ENCODE measurements around the gene UQCC3. TPM values are rescaled to one million over a fixed set of nuclear protein-coding genes. Genes with fewer than 3 reads are reported as not detected.

UQCC3 gene
- total and polyA plus RNA-seq, 9 of the 15 experiments (the other 6 are each of a cell fraction or from before 2014, with no cell fraction given) = 3.3 to 44.3 (median 8.0) TPM

GRCh38 chr11:62665599-62666258, 5.7 kb upstream of the UQCC3 start (continued):
- no peak for TF ChIP-seq CTCF (IDR thresholded peaks at IDR 0.05 in 2 of 3, conservative IDR thresholded peaks at IDR 0.05 in 1 of 3; ENCODE audit: insufficient read depth in 2 of 3, low read depth in 1 of 3, low read length in 3 of 3)
- TF ChIP-seq, protein P1, sequence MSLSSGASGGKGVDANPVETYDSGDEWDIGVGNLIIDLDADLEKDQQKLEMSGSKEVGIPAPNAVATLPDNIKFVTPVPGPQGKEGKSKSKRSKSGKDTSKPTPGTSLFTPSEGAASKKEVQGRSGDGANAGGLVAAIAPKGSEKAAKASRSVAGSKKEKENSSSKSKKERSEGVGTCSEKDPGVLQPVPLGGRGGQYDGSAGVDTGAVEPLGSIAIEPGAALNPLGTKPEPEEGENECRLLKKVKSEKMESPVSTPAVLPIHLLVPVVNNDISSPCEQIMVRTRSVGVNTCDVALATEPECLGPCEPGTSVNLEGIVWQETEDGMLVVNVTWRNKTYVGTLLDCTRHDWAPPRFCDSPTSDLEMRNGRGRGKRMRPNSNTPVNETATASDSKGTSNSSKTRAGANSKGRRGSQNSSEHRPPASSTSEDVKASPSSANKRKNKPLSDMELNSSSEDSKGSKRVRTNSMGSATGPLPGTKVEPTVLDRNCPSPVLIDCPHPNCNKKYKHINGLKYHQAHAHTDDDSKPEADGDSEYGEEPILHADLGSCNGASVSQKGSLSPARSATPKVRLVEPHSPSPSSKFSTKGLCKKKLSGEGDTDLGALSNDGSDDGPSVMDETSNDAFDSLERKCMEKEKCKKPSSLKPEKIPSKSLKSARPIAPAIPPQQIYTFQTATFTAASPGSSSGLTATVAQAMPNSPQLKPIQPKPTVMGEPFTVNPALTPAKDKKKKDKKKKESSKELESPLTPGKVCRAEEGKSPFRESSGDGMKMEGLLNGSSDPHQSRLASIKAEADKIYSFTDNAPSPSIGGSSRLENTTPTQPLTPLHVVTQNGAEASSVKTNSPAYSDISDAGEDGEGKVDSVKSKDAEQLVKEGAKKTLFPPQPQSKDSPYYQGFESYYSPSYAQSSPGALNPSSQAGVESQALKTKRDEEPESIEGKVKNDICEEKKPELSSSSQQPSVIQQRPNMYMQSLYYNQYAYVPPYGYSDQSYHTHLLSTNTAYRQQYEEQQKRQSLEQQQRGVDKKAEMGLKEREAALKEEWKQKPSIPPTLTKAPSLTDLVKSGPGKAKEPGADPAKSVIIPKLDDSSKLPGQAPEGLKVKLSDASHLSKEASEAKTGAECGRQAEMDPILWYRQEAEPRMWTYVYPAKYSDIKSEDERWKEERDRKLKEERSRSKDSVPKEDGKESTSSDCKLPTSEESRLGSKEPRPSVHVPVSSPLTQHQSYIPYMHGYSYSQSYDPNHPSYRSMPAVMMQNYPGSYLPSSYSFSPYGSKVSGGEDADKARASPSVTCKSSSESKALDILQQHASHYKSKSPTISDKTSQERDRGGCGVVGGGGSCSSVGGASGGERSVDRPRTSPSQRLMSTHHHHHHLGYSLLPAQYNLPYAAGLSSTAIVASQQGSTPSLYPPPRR (CRISPR knock-in tag; IDR thresholded peaks at IDR 0.05; ENCODE audit: borderline replicate concordance) = no peak
